Stimulated activated naive CD8-positive, alpha-beta T cell treated with anti-CD3 and anti-CD28 coated beads, Interleukin-15, Interleukin-2, amounts not matched to agents 100 ng/mL and 50 ng/mL, for 24 hours (primary cell): ENCODE data around the gene SH3BP5.
A peak's percentile ranks its signal among the peaks of the same experiment; 100 is the strongest.

Experiments used
- H3K27ac Mint-ChIP-seq: one replicate; pipeline ENCODE4 v1.8.0; 2021; ENCODE audit warnings: mild to moderate bottlenecking, mixed read lengths
- H3K27me3 Mint-ChIP-seq: one replicate; pipeline ENCODE4 v1.8.0; 2021; ENCODE audit warnings: mixed read lengths
- H3K36me3 Mint-ChIP-seq: one replicate; pipeline ENCODE4 v1.8.0; 2021; ENCODE audit warnings: low read depth, mixed read lengths
- H3K4me1 Mint-ChIP-seq: one replicate; pipeline ENCODE4 v1.8.0; 2021; ENCODE audit warnings: low read depth, mixed read lengths
- H3K4me3 Mint-ChIP-seq: one replicate; pipeline ENCODE4 v1.8.0; 2021; ENCODE audit warnings: mild to moderate bottlenecking, mixed read lengths
- H3K9me3 Mint-ChIP-seq: one replicate; pipeline ENCODE4 v1.8.0; 2021; ENCODE audit warnings: mixed read lengths

The SH3BP5 gene

DNA sequence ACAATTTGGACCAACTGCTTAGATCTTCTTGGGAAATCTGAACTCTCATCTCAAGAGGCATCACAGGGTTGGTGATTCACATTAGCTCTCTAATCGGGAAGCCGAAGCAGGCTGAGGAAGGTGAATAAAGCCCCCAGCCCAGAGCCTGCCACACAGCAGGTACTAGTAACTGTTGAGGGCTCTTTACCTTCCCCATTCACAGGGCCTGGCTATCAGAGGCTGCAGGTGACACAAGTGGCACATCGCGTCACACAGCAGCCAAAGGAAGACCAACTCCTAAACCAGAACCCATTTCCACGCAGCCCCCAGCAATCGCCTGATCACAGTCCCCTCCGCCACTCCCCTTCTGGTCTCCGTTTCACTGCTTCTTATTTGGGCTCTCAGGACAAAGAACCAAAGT is 29.2 kb downstream of the SH3BP5 start:
- H3K27ac Mint-ChIP-seq: no peak overlapping the region
- peaks cover 27% of the 10 kb centered on the region for H3K36me3 Mint-ChIP-seq
- H3K4me1 Mint-ChIP-seq: peaks cover 43% of the 10 kb centered on the region
- H3K4me3 Mint-ChIP-seq: no peak overlapping the region
- H3K9me3 Mint-ChIP-seq: no peaks in the 10 kb centered on the region
- H3K27me3 Mint-ChIP-seq: no peaks in the 10 kb centered on the region

- H3K4me3 Mint-ChIP-seq: no peak overlapping the region
Observed at GRCh38 chr3:15301761-15302160, 30.6 kb downstream of the SH3BP5 start.

DNA sequence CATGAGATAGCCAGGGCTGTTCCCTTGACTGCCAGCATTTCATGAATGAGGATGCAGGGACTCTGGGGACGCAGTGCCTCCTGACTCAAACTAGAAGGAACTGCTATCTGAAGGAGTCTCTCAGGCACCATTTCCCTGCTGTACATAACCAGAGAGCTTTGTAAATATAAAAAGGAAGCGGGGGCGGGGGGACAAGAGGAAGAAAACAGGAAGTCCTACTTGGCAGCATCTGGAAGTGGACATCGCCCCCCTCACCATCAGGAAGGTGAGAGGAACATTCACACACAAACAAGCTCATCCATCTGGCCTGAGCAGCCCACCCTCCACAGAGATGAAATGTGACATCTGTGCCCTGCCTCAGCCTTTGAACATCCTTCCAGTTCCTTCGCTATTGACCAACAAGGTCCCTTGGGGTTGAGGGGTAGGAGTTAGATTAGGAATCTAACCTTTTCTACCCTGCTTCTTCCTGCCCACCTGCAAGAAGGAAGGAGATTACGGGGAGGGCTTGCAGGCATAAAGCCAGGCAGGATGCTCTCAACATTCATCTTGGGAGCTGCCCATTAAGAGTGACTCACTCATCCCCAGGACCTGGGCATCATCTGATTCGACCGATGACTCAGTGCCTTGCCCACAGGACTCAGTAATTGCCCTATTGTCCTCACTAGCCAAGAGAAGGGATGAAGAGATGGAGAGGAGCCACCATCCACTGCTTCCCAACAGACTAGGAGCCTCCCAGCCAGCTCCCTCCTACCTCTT is 31.9 kb downstream of the SH3BP5 start:
- Mint-ChIP-seq H3K9me3 (no peaks in the 10 kb centered on the region), H3K4me1 (peaks cover 49% of the 10 kb centered on the region), H3K4me3 (no peak overlapping the region), H3K27ac (no peak overlapping the region), H3K36me3 (peaks cover 29% of the 10 kb centered on the region), H3K27me3 (no peaks in the 10 kb centered on the region)

More at GRCh38 chr3:15301761-15302160, 30.6 kb downstream of the SH3BP5 start:
- Mint-ChIP-seq H3K9me3 (no peaks in the 10 kb centered on the region), H3K4me1 (peaks cover 47% of the 10 kb centered on the region), H3K36me3 (peaks cover 27% of the 10 kb centered on the region), H3K27ac (no peak overlapping the region), H3K27me3 (no peaks in the 10 kb centered on the region)

- H3K27ac Mint-ChIP-seq: peak overlapping the region; percentile 1
- no peaks in the 10 kb centered on the region for H3K9me3 Mint-ChIP-seq
- no peak overlapping the region for H3K4me3 Mint-ChIP-seq
- H3K27me3 Mint-ChIP-seq: no peaks in the 10 kb centered on the region
- H3K36me3 Mint-ChIP-seq: peaks cover 31% of the 10 kb centered on the region
- H3K4me1 Mint-ChIP-seq: peaks cover 50% of the 10 kb centered on the region
Observed at GRCh38 chr3:15299036-15299435, 33.4 kb downstream of the SH3BP5 start.

DNA sequence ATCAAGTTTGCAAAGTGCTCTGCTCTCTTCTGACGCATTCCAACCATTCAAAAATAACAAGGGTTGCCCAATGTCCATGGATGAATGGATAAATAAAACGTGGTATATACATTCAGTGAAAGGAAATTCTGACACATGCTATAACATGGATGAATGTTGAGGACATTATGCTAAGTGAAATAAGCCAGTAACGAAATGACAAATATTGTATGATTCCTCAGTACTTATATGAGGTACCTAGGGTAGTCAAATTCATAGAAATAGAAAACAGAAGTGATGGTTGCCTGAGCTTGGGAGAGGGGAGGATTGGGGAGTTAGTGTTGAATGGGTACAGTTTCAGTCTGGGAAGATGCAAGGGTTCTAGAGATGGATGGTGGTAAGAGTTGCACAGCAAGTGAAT is 33.9 kb downstream of the SH3BP5 start:
- Mint-ChIP-seq H3K4me1 (peaks cover 49% of the 10 kb centered on the region), H3K4me3 (no peak overlapping the region), H3K27ac (peak overlapping the region; percentile 1), H3K36me3 (peaks cover 31% of the 10 kb centered on the region), H3K27me3 (no peaks in the 10 kb centered on the region), H3K9me3 (no peaks in the 10 kb centered on the region)

- Mint-ChIP-seq H3K9me3 (no peaks in the 10 kb centered on the region), H3K27me3 (no peaks in the 10 kb centered on the region), H3K27ac (no peak overlapping the region), H3K36me3 (peaks cover 24% of the 10 kb centered on the region), H3K4me1 (peaks cover 56% of the 10 kb centered on the region), H3K4me3 (no peak overlapping the region)
Observed at GRCh38 chr3:15297608-15298350, 34.6 kb downstream of the SH3BP5 start.

GRCh38 chr3:15295506-15295905 is 36.9 kb downstream of the SH3BP5 start:
- Mint-ChIP-seq H3K36me3 (peaks cover 10% of the 10 kb centered on the region), H3K4me3 (no peak overlapping the region), H3K27me3 (no peaks in the 10 kb centered on the region), H3K4me1 (peaks cover 61% of the 10 kb centered on the region), H3K27ac (peak overlapping the region; percentile 54), H3K9me3 (no peaks in the 10 kb centered on the region)

GRCh38 chr3:15294929-15295328 is 37.5 kb downstream of the SH3BP5 start:
- Mint-ChIP-seq H3K4me3 (no peak overlapping the region), H3K36me3 (peaks cover 10% of the 10 kb centered on the region), H3K27ac (peak overlapping the region; percentile 50), H3K27me3 (no peaks in the 10 kb centered on the region), H3K9me3 (no peaks in the 10 kb centered on the region), H3K4me1 (peaks cover 60% of the 10 kb centered on the region)

- Mint-ChIP-seq H3K27ac (no peak overlapping the region), H3K27me3 (no peaks in the 10 kb centered on the region), H3K36me3 (peaks cover 4% of the 10 kb centered on the region), H3K4me3 (no peak overlapping the region), H3K4me1 (peaks cover 72% of the 10 kb centered on the region), H3K9me3 (no peaks in the 10 kb centered on the region)
Observed at GRCh38 chr3:15292765-15293522, 39.4 kb downstream of the SH3BP5 start.

DNA sequence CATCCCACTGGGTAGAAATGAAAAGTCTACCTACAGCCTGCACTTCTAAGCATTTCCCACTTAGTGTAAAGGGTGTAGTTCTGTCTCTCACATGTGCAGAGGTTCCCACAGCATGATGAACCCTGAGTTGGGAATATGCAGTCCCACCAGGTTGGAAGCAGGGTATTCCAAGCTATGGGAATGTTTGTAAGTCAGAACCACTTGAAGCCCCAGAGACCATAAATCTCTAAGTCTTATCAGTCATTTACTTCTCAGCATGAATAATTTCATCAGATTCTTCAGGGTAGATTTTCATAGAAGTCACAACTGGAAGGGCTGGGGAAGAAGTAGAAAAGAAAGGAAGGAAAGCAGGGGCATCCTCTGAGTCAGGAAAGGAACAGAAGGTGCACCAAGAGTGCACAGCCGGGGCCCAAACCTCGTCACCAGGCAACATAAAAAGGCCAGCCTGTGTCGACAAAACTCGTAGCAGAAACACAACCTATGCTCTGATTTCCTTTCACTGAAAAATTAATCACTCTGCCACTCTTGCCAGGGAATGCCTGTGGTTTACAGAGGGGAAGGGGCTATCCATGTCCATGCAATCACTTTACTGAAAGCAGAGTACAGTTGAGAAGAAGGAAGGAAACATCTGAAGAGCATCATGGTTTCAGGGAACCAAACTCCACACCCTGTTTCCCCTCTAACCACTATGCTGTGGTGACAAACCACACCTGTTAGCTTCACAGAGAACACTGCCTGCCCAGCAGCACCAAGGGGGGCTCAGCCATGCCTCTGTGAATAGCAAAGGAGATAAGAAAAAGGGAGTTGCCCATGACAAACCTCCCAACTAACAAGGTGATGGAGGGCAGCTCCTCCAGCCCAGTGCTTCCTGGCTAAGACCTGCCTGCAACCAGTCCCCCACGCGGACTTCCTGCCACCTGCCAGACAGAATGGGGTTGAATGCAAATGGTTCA is 40.5 kb downstream of the SH3BP5 start:
- Mint-ChIP-seq H3K27ac (peak overlapping the region; percentile 75), H3K4me1 (peaks cover 73% of the 10 kb centered on the region), H3K27me3 (no peaks in the 10 kb centered on the region), H3K4me3 (peak overlapping the region; percentile 62), H3K36me3 (peaks cover 4% of the 10 kb centered on the region), H3K9me3 (no peaks in the 10 kb centered on the region)

- H3K27ac Mint-ChIP-seq: no peak overlapping the region
- no peaks in the 10 kb centered on the region for H3K27me3 Mint-ChIP-seq
- H3K4me3 Mint-ChIP-seq: peak overlapping the region; percentile 9
- H3K4me1 Mint-ChIP-seq: peaks cover 73% of the 10 kb centered on the region
- no peaks in the 10 kb centered on the region for H3K9me3 Mint-ChIP-seq
- peaks cover 4% of the 10 kb centered on the region for H3K36me3 Mint-ChIP-seq
Observed at GRCh38 chr3:15290736-15291135, 41.6 kb downstream of the SH3BP5 start.

DNA sequence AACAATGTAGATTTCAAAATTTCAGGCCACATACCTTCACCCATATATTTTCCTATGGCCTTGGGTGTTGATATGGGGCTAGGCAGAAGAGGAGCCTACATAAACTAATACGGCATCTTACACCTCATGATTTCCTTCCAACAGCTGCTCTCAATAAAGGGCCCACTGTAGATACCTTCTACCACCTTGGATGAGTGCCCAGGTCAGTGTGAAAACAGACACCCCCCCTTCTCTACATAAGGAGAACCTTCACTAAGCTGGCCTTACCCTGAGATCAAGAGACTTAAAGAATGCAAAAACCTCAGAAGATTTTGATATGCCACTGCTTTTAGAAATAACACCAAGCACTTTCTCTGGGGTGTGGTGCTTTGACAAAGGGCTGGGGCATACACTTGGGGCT is 42.7 kb downstream of the SH3BP5 start:
- H3K4me3 Mint-ChIP-seq: no peak overlapping the region
- H3K9me3 Mint-ChIP-seq: no peaks in the 10 kb centered on the region
- H3K27me3 Mint-ChIP-seq: no peaks in the 10 kb centered on the region
- peak overlapping the region; percentile 29 for H3K27ac Mint-ChIP-seq
- H3K4me1 Mint-ChIP-seq: peaks cover 63% of the 10 kb centered on the region
- no peaks in the 10 kb centered on the region for H3K36me3 Mint-ChIP-seq

GRCh38 chr3:15288331-15289035 is 43.9 kb downstream of the SH3BP5 start:
- H3K36me3 Mint-ChIP-seq: no peaks in the 10 kb centered on the region
- no peaks in the 10 kb centered on the region for H3K27me3 Mint-ChIP-seq
- no peak overlapping the region for H3K4me3 Mint-ChIP-seq

More at GRCh38 chr3:15288331-15289035, 43.9 kb downstream of the SH3BP5 start:
- no peak overlapping the region for H3K27ac Mint-ChIP-seq
- H3K4me1 Mint-ChIP-seq: peaks cover 68% of the 10 kb centered on the region
- H3K9me3 Mint-ChIP-seq: no peaks in the 10 kb centered on the region
